H1 (cell line): ENCODE data around the gene ST14. TPM values are rescaled to one million over a fixed set of nuclear protein-coding genes. Genes with fewer than 3 reads are reported as not detected.

Experiments
- CTCF ChIA-PET: fragments of 300-600 bp; sonication (Branson Sonifier 250); formaldehyde crosslinking; loops from one replicate; lab custom pipeline; 2021; ENCODE audit not compliant: partially characterized antibody; lab: Charles Lee
- POLR2A ChIA-PET: fragments of 300-600 bp; sonication (Branson Sonifier 250); formaldehyde crosslinking; loops from one replicate; lab custom pipeline; 2021; ENCODE audit warnings: inconsistent platforms; ENCODE audit not compliant: partially characterized antibody; lab: Charles Lee
- DNase-seq, 2 experiments: peaks; one replicate each; pipeline versions ENCODE4 v3.0.0 to v3.0.0-alpha.2; 2010 to 2022; ENCODE audit warnings: low spot score in 2 of 2, low read depth in 1 of 2, mixed read lengths in 1 of 2
- FAIRE-seq: peaks from 2 replicates; lab custom pipeline; 2011; peaks lifted over from hg19 to GRCh38; lab: Jason Lieb, UNC
- H2AFZ ChIP-seq: 2 replicates; pipeline ENCODE4 v1.8.1; 2012; ENCODE audit warnings: low read length, inconsistent platforms
- H2AK5ac ChIP-seq: 2 replicates; pipeline ENCODE4 v1.6.1; 2013; ENCODE audit warnings: low read depth, low read length
- H2BK120ac ChIP-seq: replicated peaks from 2 replicates; pipeline ENCODE3; 2013; ENCODE audit warnings: low read depth, low read length, inconsistent platforms
- H2BK12ac ChIP-seq: 2 replicates; pipeline ENCODE4 v1.6.1; 2013; ENCODE audit warnings: low read depth, low read length
- H2BK15ac ChIP-seq: 2 replicates; pipeline ENCODE4 v1.6.1; 2013; ENCODE audit warnings: low read length
- H2BK20ac ChIP-seq: 2 replicates; pipeline ENCODE4 v1.6.1; 2013; ENCODE audit warnings: low read length
- H2BK5ac ChIP-seq: 2 replicates; pipeline ENCODE4 v1.6.1; 2013; ENCODE audit warnings: low read depth, low read length
- H3K14ac ChIP-seq: 2 replicates; pipeline ENCODE4 v1.6.1; 2013; ENCODE audit warnings: inconsistent platforms; ENCODE audit not compliant: insufficient read length
- H3K18ac ChIP-seq: 2 replicates; pipeline ENCODE4 v1.6.1; 2013; ENCODE audit warnings: low read length; ENCODE audit errors: extremely low read depth
- H3K23ac ChIP-seq: 2 replicates; pipeline ENCODE4 v1.6.1; 2013; ENCODE audit warnings: inconsistent platforms; ENCODE audit not compliant: insufficient read length
- H3K23me2 ChIP-seq: 2 replicates; pipeline ENCODE4 v1.6.1; 2013; ENCODE audit warnings: low read depth, low read length
- H3K27ac ChIP-seq: 2 replicates; pipeline ENCODE4 v1.6.1; 2011; ENCODE audit warnings: low read depth, low read length, inconsistent platforms
- H3K27me3 ChIP-seq, 4 experiments: replicated peaks in 1 of 4; 1 replicate in 1 of 4; 2 replicates in 3 of 4; pipeline versions ENCODE4 v1.6.1 to v1.8.1; 2011 to 2013; ENCODE audit warnings: low read length in 3 of 4, mild to moderate bottlenecking in 3 of 4, inconsistent platforms in 2 of 4, mixed read lengths in 2 of 4, moderate library complexity in 1 of 4; ENCODE audit not compliant: control insufficient read depth in 3 of 4, insufficient read depth in 3 of 4; ENCODE audit errors: extremely low read depth in 1 of 4
- H3K36me3 ChIP-seq, 4 experiments: 2 replicates each; pipeline versions ENCODE4 v1.6.1 to v1.8.1; 2011 to 2013; ENCODE audit warnings: mild to moderate bottlenecking in 4 of 4, low read length in 3 of 4, moderate library complexity in 2 of 4, control low read depth in 1 of 4, inconsistent platforms in 1 of 4; ENCODE audit not compliant: insufficient read depth in 4 of 4, control insufficient read depth in 2 of 4
- H3K4ac ChIP-seq: replicated peaks from 2 replicates; pipeline ENCODE3; 2013; ENCODE audit warnings: low read length, low read depth, mixed read lengths, inconsistent platforms; ENCODE audit not compliant: insufficient read length
- H3K4me1 ChIP-seq, 4 experiments: replicated peaks in 1 of 4; 1 replicate in 1 of 4; 2 replicates in 3 of 4; pipeline versions ENCODE4 v1.6.1 to v1.8.1; 2011 to 2013; ENCODE audit warnings: low read length in 3 of 4, inconsistent platforms in 2 of 4, mixed read lengths in 1 of 4; ENCODE audit not compliant: insufficient read depth in 4 of 4, control insufficient read depth in 3 of 4
- H3K4me2 ChIP-seq, 2 experiments: 2 replicates each; pipeline versions ENCODE4 v1.6.1 to v1.8.1; 2011 to 2013; ENCODE audit warnings: low read depth in 2 of 2, low read length in 2 of 2, control low read depth in 1 of 2, inconsistent platforms in 1 of 2, mild to moderate bottlenecking in 1 of 2; ENCODE audit not compliant: insufficient read depth in 1 of 2
- H3K4me3 ChIP-seq, 4 experiments: fragments of 200-600, 300-600 bp in 1 of 4; sonication (generic), shearing (Covaris generic), sonication (Bioruptor Twin) in 1 of 4; 2 replicates each; pipeline versions ENCODE4 v1.5.1 to v1.8.1; 2011 to 2016; ENCODE audit warnings: low read length in 4 of 4, low read depth in 3 of 4, control low read depth in 2 of 4, inconsistent platforms in 2 of 4, mild to moderate bottlenecking in 2 of 4, mixed read lengths in 1 of 4, moderate library complexity in 1 of 4; ENCODE audit not compliant: insufficient read depth in 2 of 4; ENCODE audit errors: extremely low read depth in 1 of 4
- H3K56ac ChIP-seq: replicated peaks from 2 replicates; pipeline ENCODE3; 2013; ENCODE audit warnings: low read depth, mild to moderate bottlenecking, mixed read lengths, low read length, inconsistent platforms; ENCODE audit not compliant: insufficient read length
- H3K79me1 ChIP-seq: 2 replicates; pipeline ENCODE4 v1.6.1; 2013; ENCODE audit warnings: low read depth, low read length, control low read depth
- H3K79me2 ChIP-seq, 2 experiments: 2 replicates each; pipeline versions ENCODE4 v1.6.1 to v1.8.1; 2012 to 2013; ENCODE audit warnings: low read length in 2 of 2, mild to moderate bottlenecking in 2 of 2, inconsistent platforms in 1 of 2; ENCODE audit not compliant: insufficient read depth in 2 of 2, control insufficient read depth in 1 of 2
- H3K9ac ChIP-seq, 4 experiments: replicated peaks in 1 of 4; 1 replicate in 1 of 4; 2 replicates in 3 of 4; pipeline versions ENCODE4 v1.6.1 to v1.8.1; 2011 to 2013; ENCODE audit warnings: low read depth in 3 of 4, low read length in 3 of 4, control low read depth in 2 of 4, mild to moderate bottlenecking in 2 of 4, moderate library complexity in 2 of 4, inconsistent platforms in 1 of 4; ENCODE audit errors: extremely low read depth in 1 of 4
- H3K9me3 ChIP-seq, 2 experiments: 2 replicates each; pipeline versions ENCODE4 v1.6.1 to v1.8.1; 2012 to 2013; ENCODE audit warnings: mild to moderate bottlenecking in 2 of 2, moderate library complexity in 2 of 2, control low read depth in 1 of 2, inconsistent platforms in 1 of 2, low read depth in 1 of 2, low read length in 1 of 2, mixed read lengths in 1 of 2; ENCODE audit not compliant: insufficient read depth in 2 of 2
- H4K20me1 ChIP-seq, 2 experiments: replicated peaks in 1 of 2; 2 replicates each; pipeline versions ENCODE3 to v1.8.1; 2011 to 2013; ENCODE audit warnings: inconsistent platforms in 2 of 2, low read length in 2 of 2, mild to moderate bottlenecking in 1 of 2; ENCODE audit not compliant: insufficient read depth in 2 of 2, control insufficient read depth in 1 of 2
- H4K5ac ChIP-seq: 2 replicates; pipeline ENCODE4 v1.6.1; 2013; ENCODE audit warnings: low read length, low read depth, mixed read lengths, inconsistent platforms; ENCODE audit not compliant: insufficient read length
- H4K8ac ChIP-seq: 2 replicates; pipeline ENCODE4 v1.8.0; 2013; ENCODE audit warnings: mild to moderate bottlenecking, moderate library complexity, low read length, inconsistent platforms; ENCODE audit not compliant: insufficient read depth; ENCODE audit errors: extremely low read depth
- H4K91ac ChIP-seq: replicated peaks from 2 replicates; pipeline ENCODE3; 2013; ENCODE audit warnings: low read length, mixed read lengths, inconsistent platforms; ENCODE audit not compliant: insufficient read length
- HDAC6 ChIP-seq: IDR thresholded peaks from one replicate; pipeline ENCODE4 v1.7.1; 2012; ENCODE audit warnings: low read depth, mild to moderate bottlenecking, inconsistent platforms, low read length, moderate library complexity
- RNF2 ChIP-seq: fragments of 200-900, 300-1000 bp; sonication (generic); IDR thresholded peaks from 2 replicates; pipeline ENCODE4 v1.7.1; 2016; ENCODE audit warnings: borderline replicate concordance, low read depth, mild to moderate bottlenecking, antibody characterized with exemption, low read length; ENCODE audit not compliant: poor library complexity, severe bottlenecking; ENCODE audit errors: missing control alignments
- TBP ChIP-seq: IDR thresholded peaks from 2 replicates; pipeline ENCODE4 v1.6.1; 2011; ENCODE audit warnings: low read depth, low read length, improper control_type of control experiment
- TEAD4 ChIP-seq: IDR thresholded peaks from 2 replicates; pipeline ENCODE4 v1.6.1; 2012; ENCODE audit warnings: low read depth, low read length, inconsistent platforms, mixed read lengths
- YY1 ChIP-seq: IDR thresholded peaks from 2 replicates; pipeline ENCODE4 v1.6.1; 2011; ENCODE audit warnings: low read depth, mild to moderate bottlenecking, low read length
- ZNF274 ChIP-seq: IDR thresholded peaks from 2 replicates; pipeline ENCODE4 v1.7.0; 2012; ENCODE audit warnings: low read length, borderline replicate concordance; ENCODE audit errors: extremely low read depth
- WGBS, 2 experiments: shearing (Covaris generic) in 1 of 2; methylation state at CpG; one replicate each; pipeline versions ENCODE4 v1.1.6 to v1.1.7; 2013 to 2015; ENCODE audit warnings: low lambda C conversion rate in 2 of 2, mixed read lengths in 2 of 2, inconsistent platforms in 1 of 2, low coverage in 1 of 2, missing lambda C conversion rate in 1 of 2; ENCODE audit not compliant: insufficient replicate concordance in 2 of 2, insufficient coverage in 1 of 2, insufficient read length in 1 of 2; ENCODE audit errors: extremely low coverage in 1 of 2, missing lambda C conversion rate in 1 of 2; 5-methylcytosine and 5-hydroxymethylcytosine counted together
- polyA plus RNA-seq, 7 experiments: library from polyadenylated mRNA; depleted of rRNA in 3 of 7; stranded (reverse) in 5 of 7; unstranded in 2 of 7; fragments of >200 nt in 5 of 7; fragments of 200-250 nt in 2 of 7; gene quantifications; 1 replicate in 5 of 7; 2 replicates in 1 of 7; 4 replicates in 1 of 7; pipeline versions ENCODE4 v1.2.1 to v1.2.3, GENCODE V29; 2011 to 2013; ENCODE audit warnings: missing spikeins in 2 of 7, mixed read lengths in 2 of 7
- total RNA-seq: library from RNA; stranded (reverse); fragmentation: NEBNext Ultra II Directional; extraction: Animal tissue kit (Norgen Biotek cat#: 25700); gene quantifications from 2 replicates; pipeline ENCODE4 v1.2.1, GENCODE V29; 2021

The ST14 gene
- total and polyA plus RNA-seq, 2 of the 8 experiments (the other 6 are each of a cell fraction or from before 2014, with no cell fraction given): 22.4 to 24.9 TPM

DNA sequence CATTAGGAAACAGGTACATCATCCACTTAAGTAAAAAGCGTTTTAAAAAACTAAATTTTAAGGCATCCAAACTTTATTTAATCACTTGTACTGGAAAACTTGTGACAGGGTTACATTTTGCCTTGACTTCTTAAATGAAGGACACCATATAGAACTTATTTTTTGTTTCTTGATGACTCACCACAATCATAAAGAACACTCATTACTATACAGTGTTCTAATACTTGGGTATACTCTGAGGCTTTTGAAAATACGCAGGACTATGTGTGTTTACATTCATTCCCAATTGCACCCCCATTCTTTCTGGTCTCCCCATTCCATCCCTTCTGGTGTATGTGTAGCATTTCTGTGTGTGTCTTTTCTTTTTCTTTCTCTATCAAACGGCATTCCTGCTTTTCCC lies 85.3 kb downstream of the ST14 start:
- no peak for TF ChIP-seq HDAC6
- TF ChIP-seq ZNF274: no peak
- TF ChIP-seq TEAD4: no peak
- TF ChIP-seq TBP: no peak
- TF ChIP-seq YY1: no peak
- no peak for TF ChIP-seq RNF2
- TF ChIP-seq, all 59 proteins: peak for 0
- 86% methylated on average over 3 of the region's 3 CpGs; no CpG with 5 or more reads in 1 of the 2 experiments for WGBS, 2 experiments
- Histone ChIP-seq H3K79me2 (peaks cover 4 to 60% of the 10 kb centered on the region in 2 experiments; a peak in 3 of 4 replicates), H3K4ac (no peak overlapping the region), H2AK5ac (no peak overlapping the region), H3K4me1 (peaks cover 0 to 3% (median under 1%) of the 10 kb centered on the region in 4 experiments; a peak in 3 of 7 replicates), H3K9ac (no peak overlapping the region), H3K4me2 (no peak overlapping the region), H3K4me3 (no peak overlapping the region), H3K18ac (no peak overlapping the region), H2AFZ (no peak overlapping the region), H3K14ac (no peak overlapping the region), H4K8ac (no peak overlapping the region), H4K91ac (no peak overlapping the region), H3K23ac (no peak overlapping the region), H4K20me1 (peaks cover 1 to 4% of the 10 kb centered on the region in 2 experiments), H3K56ac (no peak overlapping the region), H3K79me1 (no peaks in the 10 kb centered on the region; the same call in 1 of the 2 replicates), H3K23me2 (no peaks in the 10 kb centered on the region), H3K27me3 (no peaks in the 10 kb centered on the region), H3K9me3 (no peaks in the 10 kb centered on the region), H2BK15ac (no peak overlapping the region), H2BK120ac (no peak overlapping the region), H2BK12ac (no peak overlapping the region), H2BK20ac (no peak overlapping the region), H3K27ac (no peak overlapping the region), H3K36me3 (no peaks in the 10 kb centered on the region; a peak in 2 of 8 replicates), H2BK5ac (no peak overlapping the region), H4K5ac (no peak overlapping the region)
- ChIA-PET CTCF (interaction anchor here (1.3 kb wide), 1 partner anchor 126 kb away, joined by 3 read pairs; no protein-coding TSS in a partner anchor), POLR2A (no interaction called here)
- FAIRE-seq (no peak), DNase-seq (no peak)
